DMS114 treated with DMSO at 0.1 percent for 48 hours (cell line): ENCODE data around the gene PCNA.

Experiments used
- DNase-seq: peaks from one replicate; lab custom pipeline; 2025; ENCODE audit not compliant: unreplicated experiment; lab: John Stamatoyannopoulos, UW

Gene PCNA

DNA sequence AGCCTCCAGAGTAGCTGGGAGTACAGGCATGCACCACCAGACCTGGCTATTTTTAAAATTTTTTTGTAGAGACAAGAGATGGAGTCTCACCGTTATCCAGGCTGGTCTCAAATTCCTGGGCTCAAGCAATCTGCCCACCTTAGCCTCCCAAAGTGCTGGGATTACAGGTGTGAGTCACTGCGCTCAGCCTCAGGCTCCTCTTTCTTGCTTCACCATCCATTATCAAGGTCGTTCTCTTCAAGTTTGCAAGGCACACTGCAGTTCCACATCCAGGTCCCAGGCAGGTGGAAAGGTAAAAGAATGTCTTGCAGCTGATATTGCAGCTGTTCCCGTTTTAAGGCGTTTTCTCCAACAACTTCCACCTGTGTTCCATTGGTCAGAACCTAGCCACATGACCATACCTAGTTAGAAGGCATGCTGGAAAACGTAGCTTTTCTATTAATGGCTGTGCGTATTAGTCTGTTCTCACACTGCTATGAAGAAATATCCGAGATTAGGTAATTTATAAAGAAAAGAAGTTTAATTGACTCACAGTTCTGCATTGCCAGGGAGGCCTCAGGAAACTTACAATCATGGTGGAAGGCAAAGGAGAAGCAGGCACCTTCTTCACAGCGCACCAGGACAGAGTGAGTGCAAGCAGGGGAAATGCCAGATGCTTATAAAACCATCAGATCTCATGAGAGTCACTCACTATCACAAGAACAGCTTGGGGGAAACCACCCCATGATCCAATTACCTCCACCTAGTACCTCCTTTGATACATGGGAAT, 51.7 kb downstream of the PCNA start:
- no peak for DNase-seq

DNA sequence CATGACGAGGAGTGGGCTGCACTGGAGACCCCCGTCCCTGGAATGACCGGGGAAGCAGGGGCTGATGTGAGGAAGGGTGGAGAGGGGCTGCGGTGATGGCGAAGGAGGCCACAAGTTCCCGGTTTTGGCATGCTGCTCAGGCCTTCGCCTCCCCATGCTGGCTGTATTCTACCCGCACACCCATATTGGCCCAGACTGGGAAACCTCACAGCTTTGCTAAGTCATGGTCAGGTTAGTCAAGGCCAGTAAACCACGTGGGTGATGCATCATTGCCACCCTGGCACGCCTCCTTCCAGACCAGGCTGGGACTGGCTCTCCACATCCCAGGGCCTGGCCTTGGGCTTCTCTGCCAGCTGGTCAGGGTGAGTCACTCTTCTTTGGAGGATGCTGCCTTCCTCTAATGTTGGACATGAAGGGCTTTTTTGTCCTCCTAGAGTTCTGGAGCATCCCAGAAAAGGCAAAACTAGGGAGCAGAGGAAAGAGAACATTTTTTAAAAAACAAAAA, 53.8 kb downstream of the PCNA start:
- DNase-seq: no peak

DNA sequence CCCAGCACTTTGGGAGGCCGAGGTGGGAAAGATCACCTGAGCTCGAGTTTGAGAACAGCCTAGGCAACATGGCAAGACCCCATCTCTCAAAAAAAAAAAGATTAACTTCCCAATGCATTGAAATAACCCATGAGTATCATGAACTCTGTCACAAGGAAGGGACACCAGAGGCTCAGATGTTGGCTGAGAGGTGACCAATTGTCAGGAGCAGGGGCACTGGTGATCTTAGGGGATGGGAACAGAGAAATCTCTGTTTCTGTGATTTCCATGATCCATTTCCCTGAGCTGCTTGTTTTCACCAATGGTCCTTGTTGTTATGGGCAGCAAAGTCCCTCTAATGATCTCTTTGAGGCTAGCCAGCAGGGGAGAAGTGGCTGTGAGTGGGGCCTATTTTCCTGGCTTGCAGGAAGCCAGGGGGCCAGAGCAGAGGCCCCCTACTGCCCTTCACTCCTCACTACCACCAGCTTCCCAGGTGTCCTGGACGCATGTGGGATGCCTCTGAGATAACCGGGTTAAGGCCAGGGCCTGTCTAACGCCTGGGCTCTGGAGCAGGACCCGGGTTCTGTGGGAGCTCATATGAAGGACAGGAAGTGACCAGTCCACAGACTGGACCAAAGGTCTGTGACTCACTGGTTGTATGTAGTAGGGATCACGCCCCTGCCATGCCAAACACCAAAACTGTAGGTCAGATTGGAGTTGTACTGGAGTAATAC, 54.4 kb downstream of the PCNA start:
- no peak for DNase-seq
